ENCODE results near the gene FAM163A. TPM values are rescaled to one million over a fixed set of nuclear protein-coding genes. Genes with fewer than 3 reads are reported as not detected.
"Not testable (repeated sequence)": the region's sequence is repeated elsewhere in the genome, so short reads cannot be mapped to it uniquely, and the experiment has no call there.

FAM163A gene
- not detected in 2 replicates for total RNA-seq
- polyA plus RNA-seq, result not detected in 2 replicates
- polyA plus RNA-seq (2012), result not detected in 2 replicates
- polyA minus RNA-seq (ENCODE audit: low replicate concordance), result not detected in 2 replicates

DNA sequence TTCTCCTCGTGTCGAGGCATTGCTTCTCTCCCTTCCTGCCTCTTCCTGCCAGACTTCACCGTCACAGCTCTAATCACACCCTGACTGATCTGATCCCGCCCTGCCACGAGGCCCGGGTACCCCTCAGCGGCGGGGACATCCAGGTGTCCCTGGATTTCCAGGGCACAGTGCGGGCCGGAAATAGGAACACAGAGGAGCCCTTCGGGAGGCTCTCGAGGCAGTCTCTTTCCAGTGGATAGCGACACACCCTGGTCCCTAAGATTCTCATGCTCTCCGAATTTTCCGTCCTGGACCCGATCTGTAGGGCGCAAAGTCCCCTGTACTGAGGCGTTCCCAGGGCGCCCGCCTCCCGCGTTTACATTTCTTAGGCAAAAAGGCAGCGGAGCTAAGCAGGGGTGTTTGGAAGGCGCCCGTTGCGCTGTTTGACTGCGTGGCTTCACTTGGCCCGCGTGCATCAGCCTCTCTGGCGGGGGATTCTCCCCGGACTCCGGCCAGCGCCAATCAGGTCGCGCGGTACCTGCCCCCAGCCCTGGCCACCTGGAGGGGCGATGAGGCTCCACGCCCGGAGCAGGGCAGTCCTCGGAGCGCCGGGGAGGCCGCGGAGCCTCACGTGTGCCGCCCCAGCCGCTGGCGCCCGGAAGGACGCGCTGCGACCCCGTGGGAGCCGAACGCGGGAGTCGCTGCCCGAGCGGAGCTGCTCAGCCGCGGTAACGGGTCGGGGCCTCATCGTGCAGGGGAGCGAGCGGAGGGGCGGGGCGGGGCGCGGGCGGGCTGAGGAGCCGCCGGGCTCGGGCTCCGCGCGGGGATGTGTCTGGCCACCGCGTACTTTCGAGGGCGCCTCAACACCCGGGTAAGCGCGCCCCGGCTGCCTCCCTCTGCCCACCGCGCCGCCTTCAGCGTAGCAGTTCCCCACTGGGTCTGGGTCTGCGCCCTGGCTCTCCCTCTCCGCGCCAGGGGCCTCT lies at the start of gene FAM163A:
Gene FAM163A, plus strand, starts transcription at position 575 of the 962 bp plus-strand sequence. CDS start 69,807 bp downstream, outside the sequence.
- TF ChIP-seq, protein P1, sequence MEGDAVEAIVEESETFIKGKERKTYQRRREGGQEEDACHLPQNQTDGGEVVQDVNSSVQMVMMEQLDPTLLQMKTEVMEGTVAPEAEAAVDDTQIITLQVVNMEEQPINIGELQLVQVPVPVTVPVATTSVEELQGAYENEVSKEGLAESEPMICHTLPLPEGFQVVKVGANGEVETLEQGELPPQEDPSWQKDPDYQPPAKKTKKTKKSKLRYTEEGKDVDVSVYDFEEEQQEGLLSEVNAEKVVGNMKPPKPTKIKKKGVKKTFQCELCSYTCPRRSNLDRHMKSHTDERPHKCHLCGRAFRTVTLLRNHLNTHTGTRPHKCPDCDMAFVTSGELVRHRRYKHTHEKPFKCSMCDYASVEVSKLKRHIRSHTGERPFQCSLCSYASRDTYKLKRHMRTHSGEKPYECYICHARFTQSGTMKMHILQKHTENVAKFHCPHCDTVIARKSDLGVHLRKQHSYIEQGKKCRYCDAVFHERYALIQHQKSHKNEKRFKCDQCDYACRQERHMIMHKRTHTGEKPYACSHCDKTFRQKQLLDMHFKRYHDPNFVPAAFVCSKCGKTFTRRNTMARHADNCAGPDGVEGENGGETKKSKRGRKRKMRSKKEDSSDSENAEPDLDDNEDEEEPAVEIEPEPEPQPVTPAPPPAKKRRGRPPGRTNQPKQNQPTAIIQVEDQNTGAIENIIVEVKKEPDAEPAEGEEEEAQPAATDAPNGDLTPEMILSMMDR (conservative IDR thresholded peaks at IDR 0.05 in 1 of 2, IDR thresholded peaks at IDR 0.05 in 1 of 2; ENCODE audit: low read depth in 1 of 2, low read length in 2 of 2), result no peak
- TF ChIP-seq EZH2 (IDR thresholded peaks at IDR 0.05; ENCODE audit: low read length, missing control alignments), result peak; percentile 88
- Histone ChIP-seq H3K4me2 (ENCODE audit: extremely low read depth, insufficient read depth, low read length) (no peak within 1 kb of the TSS), H2AFZ (ENCODE audit: low read length) (no peak within 1 kb of the TSS), H4K20me1 (ENCODE audit: control insufficient read depth, extremely low read depth, insufficient read depth, low read length) (no peaks in the 10 kb centered on the region), H3K27ac (ENCODE audit: insufficient read depth, low read length) (no peak within 1 kb of the TSS), H3K27me3 (ENCODE audit: control insufficient read depth, insufficient read depth, low read length) (peaks cover 40% of the 10 kb centered on the region), H3K9me3 (ENCODE audit: control insufficient read depth, insufficient read depth, low read depth, low read length) (no peaks in the 10 kb centered on the region), H3K4me3 (replicated peaks in 1 of 4; ENCODE audit: control extremely low read depth in 1 of 4, insufficient read depth in 1 of 4, low read depth in 3 of 4, low read length in 4 of 4) (no peak within 1 kb of the TSS), H3K9ac (ENCODE audit: insufficient read depth, low read length) (no peak within 1 kb of the TSS), H3K4me1 (ENCODE audit: control insufficient read depth, extremely low read depth, insufficient read depth, low read length) (no peaks in the 10 kb centered on the region), H3K36me3 (ENCODE audit: control insufficient read depth, insufficient read depth, low read length) (no peaks in the 10 kb centered on the region), H3K79me2 (ENCODE audit: control insufficient read depth, insufficient read depth, low read length) (no peaks in the 10 kb centered on the region)
- DNase-seq (ENCODE audit: low read depth in 2 of 2), result no peak

DNA sequence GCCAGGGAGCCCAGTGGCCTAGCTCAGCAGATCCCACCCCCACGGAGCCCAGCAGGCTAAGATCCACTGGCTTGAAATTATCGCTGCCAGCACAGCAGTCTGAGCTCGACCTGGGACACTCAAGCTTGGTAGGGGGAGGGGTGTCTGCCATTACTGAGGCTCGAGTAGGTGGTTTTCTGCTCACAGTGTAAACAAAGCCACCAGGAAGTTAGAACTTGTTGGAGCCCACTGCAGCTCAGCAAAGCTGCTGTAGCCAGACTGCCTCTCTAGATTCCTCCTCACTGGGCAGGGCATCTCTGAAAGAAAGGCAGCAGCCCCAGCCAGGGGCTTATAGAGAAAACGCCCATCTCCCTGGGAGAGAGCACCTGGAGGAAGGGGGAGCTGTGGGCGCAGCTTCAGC lies 48.6 kb upstream of the FAM163A start:
- not testable (repeated sequence) for H3K9me3 ChIP-seq (ENCODE audit: control insufficient read depth, insufficient read depth, low read depth, low read length); H2AFZ ChIP-seq (ENCODE audit: low read length); H3K79me2 ChIP-seq (ENCODE audit: control insufficient read depth, insufficient read depth, low read length); H3K4me1 ChIP-seq (ENCODE audit: control insufficient read depth, extremely low read depth, insufficient read depth, low read length); H3K36me3 ChIP-seq (ENCODE audit: control insufficient read depth, insufficient read depth, low read length); H3K27ac ChIP-seq (ENCODE audit: insufficient read depth, low read length); H4K20me1 ChIP-seq (ENCODE audit: control insufficient read depth, extremely low read depth, insufficient read depth, low read length); H3K27me3 ChIP-seq (ENCODE audit: control insufficient read depth, insufficient read depth, low read length); H3K4me3 ChIP-seq (replicated peaks in 1 of 4; ENCODE audit: control extremely low read depth in 1 of 4, insufficient read depth in 1 of 4, low read depth in 3 of 4, low read length in 4 of 4); DNase-seq (ENCODE audit: low read depth in 2 of 2); H3K4me2 ChIP-seq (ENCODE audit: extremely low read depth, insufficient read depth, low read length); H3K9ac ChIP-seq (ENCODE audit: insufficient read depth, low read length)

DNA sequence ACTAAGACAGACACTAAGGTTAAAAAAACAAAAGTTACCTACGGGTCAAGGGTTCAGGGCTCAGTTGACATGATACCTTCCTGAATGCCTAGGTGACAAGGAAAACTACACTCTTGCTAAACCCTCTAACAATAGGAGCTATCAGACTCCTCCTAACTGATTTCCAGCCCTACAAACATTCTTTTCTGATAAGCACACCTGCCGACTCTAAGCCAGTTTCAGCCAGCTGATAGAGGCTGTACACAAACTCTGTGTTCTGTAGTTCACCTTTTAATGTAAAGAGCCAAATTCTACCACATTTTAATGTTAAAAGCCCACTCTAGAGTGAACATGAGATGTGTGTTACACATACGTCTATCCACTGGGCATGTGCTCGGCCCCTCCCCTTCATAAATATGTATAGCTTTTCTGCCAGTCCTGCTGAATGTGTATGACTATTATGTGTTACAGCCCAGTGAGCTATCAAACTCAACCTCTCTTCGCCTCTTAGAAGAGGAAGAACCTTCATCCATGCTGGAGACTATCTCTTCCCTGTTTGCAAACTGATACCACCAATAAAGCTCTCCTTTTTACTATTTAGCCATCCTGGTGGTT lies 40.0 kb upstream of the FAM163A start:
- H3K9ac ChIP-seq (ENCODE audit: insufficient read depth, low read length), result no peak overlapping the region
- no peaks in the 10 kb centered on the region for H3K9me3 ChIP-seq (ENCODE audit: control insufficient read depth, insufficient read depth, low read depth, low read length)
- H3K79me2 ChIP-seq (ENCODE audit: control insufficient read depth, insufficient read depth, low read length), result no peaks in the 10 kb centered on the region
- H2AFZ ChIP-seq (ENCODE audit: low read length), result no peak overlapping the region
- no peaks in the 10 kb centered on the region for H3K4me1 ChIP-seq (ENCODE audit: control insufficient read depth, extremely low read depth, insufficient read depth, low read length)
- H4K20me1 ChIP-seq (ENCODE audit: control insufficient read depth, extremely low read depth, insufficient read depth, low read length), result no peaks in the 10 kb centered on the region
- H3K4me2 ChIP-seq (ENCODE audit: extremely low read depth, insufficient read depth, low read length), result no peak overlapping the region
- TF ChIP-seq, protein P1 (conservative IDR thresholded peaks at IDR 0.05 in 1 of 2, IDR thresholded peaks at IDR 0.05 in 1 of 2; ENCODE audit: low read depth in 1 of 2, low read length in 2 of 2), result no peak
- TF ChIP-seq EZH2 (IDR thresholded peaks at IDR 0.05; ENCODE audit: low read length, missing control alignments), result no peak
- no peak overlapping the region for H3K4me3 ChIP-seq (replicated peaks in 1 of 4; ENCODE audit: control extremely low read depth in 1 of 4, insufficient read depth in 1 of 4, low read depth in 3 of 4, low read length in 4 of 4)
- no peaks in the 10 kb centered on the region for H3K27me3 ChIP-seq (ENCODE audit: control insufficient read depth, insufficient read depth, low read length)
- no peak overlapping the region for H3K27ac ChIP-seq (ENCODE audit: insufficient read depth, low read length)
- DNase-seq (ENCODE audit: low read depth in 2 of 2), result no peak
- no peaks in the 10 kb centered on the region for H3K36me3 ChIP-seq (ENCODE audit: control insufficient read depth, insufficient read depth, low read length)

Data from fibroblast of lung (primary cell).